ENCODE results near the gene VPS54.

The VPS54 gene

GRCh38 chr2:64019083-64019974 is at the start of gene VPS54:
VPS54 (minus strand) TSS chr2:64019428; CDS start chr2:63983999, 35,429 bp downstream.
- no peak for TF ChIP-seq CTCF (IDR thresholded peaks at IDR 0.05; ENCODE audit: extremely low read depth, missing control alignments)
- DNase-seq (ENCODE audit: low spot score): peak; percentile 87

- no peak for TF ChIP-seq CTCF (IDR thresholded peaks at IDR 0.05; ENCODE audit: extremely low read depth, missing control alignments)
- DNase-seq (ENCODE audit: low spot score): no peak
Measured at GRCh38 chr2:64067326-64067725, 48.1 kb upstream of the VPS54 start.

GRCh38 chr2:64065516-64065915 is 46.3 kb upstream of the VPS54 start:
- no peak for DNase-seq (ENCODE audit: low spot score)
- no peak for TF ChIP-seq CTCF (IDR thresholded peaks at IDR 0.05; ENCODE audit: extremely low read depth, missing control alignments)

- TF ChIP-seq CTCF (IDR thresholded peaks at IDR 0.05; ENCODE audit: extremely low read depth, missing control alignments): no peak
- DNase-seq (ENCODE audit: low spot score): no peak
Measured at GRCh38 chr2:64063924-64064331, 44.7 kb upstream of the VPS54 start.

- no peak for TF ChIP-seq CTCF (IDR thresholded peaks at IDR 0.05; ENCODE audit: extremely low read depth, missing control alignments)
- no peak for DNase-seq (ENCODE audit: low spot score)
Measured at GRCh38 chr2:64063454-64063853, 44.2 kb upstream of the VPS54 start.

GRCh38 chr2:64062840-64063239 is 43.6 kb upstream of the VPS54 start:
- no peak for DNase-seq (ENCODE audit: low spot score)
- TF ChIP-seq CTCF (IDR thresholded peaks at IDR 0.05; ENCODE audit: extremely low read depth, missing control alignments): no peak

- DNase-seq (ENCODE audit: low spot score): no peak
- TF ChIP-seq CTCF (IDR thresholded peaks at IDR 0.05; ENCODE audit: extremely low read depth, missing control alignments): no peak
Measured at GRCh38 chr2:64059270-64059669, 40.0 kb upstream of the VPS54 start.

Measured in GM20000 (cell line).